ENCODE data around the gene UCHL1. TPM values are rescaled to one million over a fixed set of nuclear protein-coding genes. Genes with fewer than 3 reads are reported as not detected.
A peak's percentile ranks its signal among the peaks of the same experiment; 100 is the strongest.

UCHL1 gene
- total and polyA plus RNA-seq, 2 of the 13 experiments (the other 11 are each of a cell fraction or from before 2014, with no cell fraction given): not detected

DNA sequence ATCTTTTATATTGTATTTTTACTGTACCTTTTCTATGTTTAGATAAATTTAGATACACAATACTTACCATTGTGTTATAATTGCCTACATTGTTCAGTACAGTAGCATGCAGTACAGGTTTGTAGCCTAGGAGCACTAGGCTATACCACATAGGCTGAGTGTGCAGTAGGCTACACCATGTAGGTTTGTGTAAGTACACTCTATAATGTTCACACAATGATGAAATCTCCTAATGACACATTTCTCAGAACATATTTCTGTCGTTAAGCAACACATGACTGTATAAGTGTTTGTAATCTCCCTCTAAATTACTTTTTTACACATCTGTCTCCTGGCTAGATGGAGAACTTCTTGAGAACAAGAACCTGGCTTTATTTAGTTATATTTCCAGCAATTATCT lies 40.3 kb downstream of the UCHL1 start (continued):
- no peak for TF ChIP-seq ZNF33B (CRISPR knock-in tag; IDR thresholded peaks at IDR 0.05)
- TF ChIP-seq YEATS2 (CRISPR knock-in tag; IDR thresholded peaks at IDR 0.05; ENCODE audit: borderline replicate concordance): no peak
- TF ChIP-seq NR2F1 (CRISPR knock-in tag; IDR thresholded peaks at IDR 0.05): no peak

DNA sequence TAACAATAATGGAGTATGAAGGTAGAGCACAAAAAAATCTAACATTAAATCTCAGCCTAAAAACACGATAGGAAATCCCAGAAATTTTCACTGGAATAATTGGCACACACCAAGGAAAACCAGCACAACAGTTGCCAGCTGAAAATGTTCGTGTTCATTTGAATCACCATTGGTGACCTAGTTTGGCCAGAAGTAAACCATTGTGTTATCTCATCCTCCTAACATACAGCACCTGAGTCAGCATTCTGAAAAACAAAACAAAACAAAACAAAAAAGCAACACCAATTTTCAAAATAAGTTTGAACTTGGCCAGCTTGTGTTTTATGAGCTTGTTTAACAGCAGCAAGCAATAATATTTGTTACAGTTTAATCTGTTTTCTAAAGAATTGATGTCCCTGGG lies 41.1 kb downstream of the UCHL1 start:
- H3K36me3 ChIP-seq (replicated peaks in 1 of 2; ENCODE audit: control insufficient read depth in 1 of 2, insufficient read depth in 2 of 2, low read length in 2 of 2): no peaks in the 10 kb centered on the region
- no peaks in the 10 kb centered on the region; a peak in 1 of 5 replicates for H3K27me3 ChIP-seq (ENCODE audit: control insufficient read depth in 1 of 2, insufficient read depth in 2 of 2, low read length in 2 of 2)
- intact Hi-C loops (cut with micrococcal nuclease; ENCODE audit: unreplicated experiment) (no loop called here), in situ Hi-C loops (cut with HindIII; ENCODE audit: extremely low pct_ligation_motif_present, low pct_unique_long_range_greater_than_20kb) (no loop called here)
- no peak overlapping the region for H3K27ac ChIP-seq (ENCODE audit: extremely low read length, insufficient read depth, low read length)
- peaks cover 10% of the 10 kb centered on the region for H3K9me3 ChIP-seq (ENCODE audit: low read length)
- FAIRE-seq (no peak), DNase-seq (ENCODE audit: low spot score) (no peak), ATAC-seq (no peak)
- no peak overlapping the region for H3K9ac ChIP-seq (ENCODE audit: insufficient read depth, low read depth, low read length)
- no peak for TF ChIP-seq CBFB (CRISPR knock-in tag; IDR thresholded peaks at IDR 0.05)
- TF ChIP-seq MAFF (IDR thresholded peaks at IDR 0.05; ENCODE audit: low read depth, low read length): peak; percentile 63; the same call in 1 of the 2 replicates
- no peak for TF ChIP-seq RFXANK (CRISPR knock-in tag; IDR thresholded peaks at IDR 0.05)
- TF ChIP-seq MAFK (conservative IDR thresholded peaks at IDR 0.05 in 1 of 2, IDR thresholded peaks at IDR 0.05 in 1 of 2; ENCODE audit: low read length in 2 of 2): peak; percentile 46 to 67; a peak in 3 of 4 replicates
- H3K4me1 ChIP-seq (ENCODE audit: insufficient read depth, low read length): no peaks in the 10 kb centered on the region
- no peaks in the 10 kb centered on the region for H3K79me2 ChIP-seq (ENCODE audit: insufficient read depth, low read length)
- no peak overlapping the region for H3K4me2 ChIP-seq (ENCODE audit: low read depth, low read length)
- no peak overlapping the region for H2AFZ ChIP-seq (ENCODE audit: low read length)
- POLR2A ChIA-PET: no interaction called here
- BruUV-seq (replicated peaks): no TSS peak
- H4K20me1 ChIP-seq (ENCODE audit: insufficient read depth, low read length): no peaks in the 10 kb centered on the region
- CTCF ChIA-PET (ENCODE audit: low intra/inter-chr PET ratio, low total read pairs): no interaction called here
- H3K4me3 ChIP-seq (replicated peaks in 1 of 3; ENCODE audit: insufficient read depth in 1 of 3, low read depth in 2 of 3, low read length in 3 of 3): no peak overlapping the region
- WGBS (ENCODE audit: low lambda C conversion rate): 2% methylated on average over 2 of the region's 2 CpGs

DNA sequence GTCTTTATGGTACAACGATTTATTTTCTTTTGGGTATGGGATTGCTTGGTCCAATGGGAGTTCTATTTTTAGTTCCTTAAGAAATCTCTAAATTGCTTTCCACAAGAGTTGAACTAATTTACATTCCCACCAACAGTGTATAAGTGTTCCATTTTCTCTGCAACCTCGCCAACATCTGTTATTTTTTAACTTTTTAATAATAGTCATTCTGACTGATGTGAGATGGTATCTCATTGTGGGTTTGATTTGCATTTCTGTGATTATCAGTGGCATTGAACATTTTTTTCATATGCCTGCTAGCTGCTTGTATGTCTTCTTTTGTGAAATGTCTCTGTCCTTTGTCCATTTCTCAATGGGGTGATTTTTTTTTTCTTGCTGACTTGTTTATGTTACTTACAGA lies 42.8 kb downstream of the UCHL1 start:
- Histone ChIP-seq H3K4me2 (ENCODE audit: low read depth, low read length) (no peak overlapping the region), H3K4me3 (replicated peaks in 1 of 3; ENCODE audit: insufficient read depth in 1 of 3, low read depth in 2 of 3, low read length in 3 of 3) (no peak overlapping the region), H2AFZ (ENCODE audit: low read length) (no peak overlapping the region), H3K9ac (ENCODE audit: insufficient read depth, low read depth, low read length) (no peak overlapping the region), H3K27ac (ENCODE audit: extremely low read length, insufficient read depth, low read length) (no peak overlapping the region), H4K20me1 (ENCODE audit: insufficient read depth, low read length) (no peaks in the 10 kb centered on the region), H3K4me1 (ENCODE audit: insufficient read depth, low read length) (no peaks in the 10 kb centered on the region), H3K9me3 (ENCODE audit: low read length) (peaks cover 5% of the 10 kb centered on the region), H3K27me3 (ENCODE audit: control insufficient read depth in 1 of 2, insufficient read depth in 2 of 2, low read length in 2 of 2) (no peaks in the 10 kb centered on the region; a peak in 1 of 5 replicates), H3K36me3 (replicated peaks in 1 of 2; ENCODE audit: control insufficient read depth in 1 of 2, insufficient read depth in 2 of 2, low read length in 2 of 2) (no peaks in the 10 kb centered on the region), H3K79me2 (ENCODE audit: insufficient read depth, low read length) (no peaks in the 10 kb centered on the region)
- POLR2A ChIA-PET: no interaction called here
- intact Hi-C loops (cut with micrococcal nuclease; ENCODE audit: unreplicated experiment) (no loop called here), in situ Hi-C loops (cut with HindIII; ENCODE audit: extremely low pct_ligation_motif_present, low pct_unique_long_range_greater_than_20kb) (no loop called here)
- DNase-seq (ENCODE audit: low spot score) (no peak), ATAC-seq (no peak), FAIRE-seq (no peak)
- CTCF ChIA-PET (ENCODE audit: low intra/inter-chr PET ratio, low total read pairs): no interaction called here
- BruUV-seq (replicated peaks): no TSS peak
- whole genome bisulfite sequencing (ENCODE audit: low lambda C conversion rate): 0% methylated on average over 2 of the region's 2 CpGs
- TF ChIP-seq MTF1 (CRISPR knock-in tag; IDR thresholded peaks at IDR 0.05) (no peak), NFE2L1 (CRISPR knock-in tag; IDR thresholded peaks at IDR 0.05; ENCODE audit: borderline replicate concordance) (no peak), RARA (CRISPR knock-in tag; IDR thresholded peaks at IDR 0.05) (no peak), SALL1 (CRISPR knock-in tag; IDR thresholded peaks at IDR 0.05) (no peak), ZNF496 (CRISPR knock-in tag; IDR thresholded peaks at IDR 0.05; ENCODE audit: insufficient replicate concordance) (no peak), TBX2 (CRISPR knock-in tag; IDR thresholded peaks at IDR 0.05; ENCODE audit: borderline replicate concordance) (no peak), REPIN1 (CRISPR knock-in tag; IDR thresholded peaks at IDR 0.05; ENCODE audit: borderline replicate concordance, low read depth) (no peak), JUNB (CRISPR knock-in tag; IDR thresholded peaks at IDR 0.05; ENCODE audit: borderline replicate concordance) (no peak), CHD4 (IDR thresholded peaks at IDR 0.05; ENCODE audit: borderline replicate concordance, low read length) (no peak), RBFOX2 (IDR thresholded peaks at IDR 0.05; ENCODE audit: low read depth, low read length) (no peak), ZNF878 (CRISPR knock-in tag; IDR thresholded peaks at IDR 0.05) (no peak), KLF11 (CRISPR knock-in tag; IDR thresholded peaks at IDR 0.05) (no peak)
- TF ChIP-seq, protein P1, sequence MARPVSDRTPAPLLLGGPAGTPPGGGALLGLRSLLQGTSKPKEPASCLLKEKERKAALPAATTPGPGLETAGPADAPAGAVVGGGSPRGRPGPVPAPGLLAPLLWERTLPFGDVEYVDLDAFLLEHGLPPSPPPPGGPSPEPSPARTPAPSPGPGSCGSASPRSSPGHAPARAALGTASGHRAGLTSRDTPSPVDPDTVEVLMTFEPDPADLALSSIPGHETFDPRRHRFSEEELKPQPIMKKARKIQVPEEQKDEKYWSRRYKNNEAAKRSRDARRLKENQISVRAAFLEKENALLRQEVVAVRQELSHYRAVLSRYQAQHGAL (CRISPR knock-in tag; IDR thresholded peaks at IDR 0.05; ENCODE audit: not compliant biosample characterization): no peak
